ENCODE measurements around the gene EPS15. TPM values are rescaled to one million over a fixed set of nuclear protein-coding genes. Genes with fewer than 3 reads are reported as not detected.
"Not testable (repeated sequence)": the region's sequence is repeated elsewhere in the genome, so short reads cannot be mapped to it uniquely, and the experiment has no call there.

Gene EPS15
- total RNA-seq, 1 donor from 2014 or later = 86.2 TPM

DNA sequence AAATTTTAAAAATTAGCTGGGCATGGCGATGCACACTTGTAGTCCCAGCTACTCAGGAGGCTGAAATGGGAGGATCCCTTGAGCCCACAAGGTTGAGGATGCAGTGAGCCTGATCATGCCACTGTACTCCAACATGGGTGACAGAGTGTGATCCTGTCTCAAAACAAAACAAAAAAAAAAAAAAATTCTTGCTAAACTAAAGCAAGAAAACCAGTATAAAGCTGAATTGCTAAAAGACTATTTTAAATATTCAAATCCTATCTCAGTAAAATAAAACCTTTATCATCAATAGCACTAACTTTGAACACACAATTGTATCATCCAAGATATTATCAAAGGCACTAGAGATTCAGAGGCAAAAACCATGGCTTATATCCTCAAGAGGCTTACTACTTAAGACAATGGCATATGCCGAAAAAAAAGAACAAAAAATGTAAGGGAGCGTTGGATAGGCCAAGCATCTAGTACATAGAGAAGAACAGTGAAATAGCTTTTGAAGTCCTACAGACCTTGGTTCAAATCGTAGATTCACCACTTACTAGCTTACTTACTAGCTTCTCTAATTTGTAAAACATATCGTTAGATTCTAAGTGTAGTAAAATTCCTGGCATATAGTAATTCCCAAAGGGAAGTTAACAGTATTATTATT lies 3.6 kb downstream of the EPS15 start:
- DNase-seq (ENCODE audit: low spot score) = no peak

GRCh38 chr1:51514733-51515132 lies 4.3 kb downstream of the EPS15 start:
- no peak for DNase-seq (ENCODE audit: low spot score)

DNA sequence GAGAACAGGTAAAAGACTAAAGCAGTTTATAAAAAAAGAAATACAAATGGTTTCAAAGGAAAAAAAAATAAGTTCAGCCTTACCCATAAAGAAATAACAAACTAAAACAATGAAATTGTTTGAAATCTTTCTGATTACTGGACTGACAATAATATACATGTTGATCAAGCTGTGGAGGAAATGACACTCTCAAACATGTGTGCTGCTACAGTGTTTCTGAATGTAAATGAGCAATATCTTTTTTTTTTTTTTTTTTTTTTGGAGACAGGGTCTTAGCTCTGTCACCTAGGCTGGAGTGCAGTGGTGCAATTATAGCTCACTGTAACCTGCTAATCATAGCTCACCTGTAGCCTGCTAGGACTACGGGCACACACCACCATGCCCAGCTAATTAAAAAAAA lies 6.5 kb downstream of the EPS15 start:
- no peak for DNase-seq (ENCODE audit: low spot score)

DNA sequence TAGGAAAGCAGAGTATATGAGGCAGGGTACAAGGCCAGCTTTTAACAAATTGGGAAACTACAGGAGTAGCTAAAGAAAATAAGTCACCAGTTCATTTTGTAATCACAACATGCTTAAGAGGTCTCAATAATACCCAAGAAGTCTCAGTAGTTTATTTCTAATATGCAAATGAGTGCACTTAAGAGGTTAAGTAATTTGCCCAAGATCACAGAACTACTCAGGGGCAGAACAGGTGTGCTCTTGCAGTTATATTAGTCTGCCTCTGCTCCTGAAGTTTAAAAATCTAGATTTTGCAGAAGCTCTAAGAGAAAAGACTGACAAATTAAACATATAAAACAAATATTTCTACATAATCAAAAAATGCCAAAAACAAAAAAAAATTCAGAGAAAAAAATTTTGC lies 6.9 kb downstream of the EPS15 start:
- DNase-seq (ENCODE audit: low spot score) = no peak

DNA sequence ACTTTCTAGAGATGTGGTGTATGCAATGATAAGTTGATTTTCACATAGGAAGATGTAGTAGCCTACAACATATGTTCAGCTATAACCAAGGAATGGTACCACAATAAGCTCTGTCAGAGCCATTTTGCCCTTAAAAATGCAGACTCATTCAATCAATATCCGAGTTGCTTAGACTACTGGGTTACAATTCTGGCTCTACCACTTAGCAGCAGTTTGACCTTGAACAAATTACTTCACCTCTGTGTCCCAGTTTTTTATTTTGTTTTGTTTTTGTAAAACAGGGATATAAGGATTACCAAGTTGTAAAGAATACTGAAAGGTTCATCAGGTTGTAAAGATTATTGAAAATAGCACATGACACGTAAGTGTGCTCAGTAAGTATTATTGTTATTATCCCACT lies 9.3 kb downstream of the EPS15 start:
- no peak for DNase-seq (ENCODE audit: low spot score)

- DNase-seq (ENCODE audit: low spot score) = no peak
These were observed 12.5 kb downstream of the EPS15 start for GRCh38 chr1:51506537-51506936.

DNA sequence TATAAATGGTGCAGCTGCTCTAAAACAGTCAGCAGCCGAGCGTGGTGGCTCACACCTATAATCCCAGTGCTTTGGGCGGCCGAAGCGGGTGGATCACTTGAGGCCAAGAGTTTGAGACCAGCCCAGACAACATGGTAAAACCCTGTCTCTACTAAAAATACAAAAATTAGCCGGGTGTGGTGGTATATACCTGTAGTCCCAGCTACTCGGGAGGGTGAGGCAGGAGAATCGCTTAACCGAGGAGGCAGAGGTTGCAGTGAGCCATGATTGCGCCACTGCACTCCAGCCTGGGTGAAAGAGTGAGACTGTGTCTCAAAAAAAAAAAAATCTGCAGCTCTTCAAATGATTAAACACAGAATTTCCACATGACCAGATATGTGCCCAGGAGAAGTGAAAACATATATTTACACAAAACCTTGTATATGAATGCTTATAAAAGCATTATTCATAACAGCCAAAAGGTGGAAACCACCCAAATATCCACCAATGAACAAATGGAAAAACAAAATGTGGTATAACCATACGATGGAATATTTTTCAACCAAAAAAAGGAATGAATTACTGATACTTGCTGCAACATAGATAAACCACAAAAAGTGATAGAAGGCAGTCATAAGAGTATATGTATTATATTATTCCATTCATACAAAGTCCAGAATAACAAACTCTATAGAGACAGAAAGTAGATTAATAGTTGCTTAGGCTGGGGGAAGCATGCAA lies 14.1 kb downstream of the EPS15 start:
- DNase-seq (ENCODE audit: low spot score) = no peak

DNA sequence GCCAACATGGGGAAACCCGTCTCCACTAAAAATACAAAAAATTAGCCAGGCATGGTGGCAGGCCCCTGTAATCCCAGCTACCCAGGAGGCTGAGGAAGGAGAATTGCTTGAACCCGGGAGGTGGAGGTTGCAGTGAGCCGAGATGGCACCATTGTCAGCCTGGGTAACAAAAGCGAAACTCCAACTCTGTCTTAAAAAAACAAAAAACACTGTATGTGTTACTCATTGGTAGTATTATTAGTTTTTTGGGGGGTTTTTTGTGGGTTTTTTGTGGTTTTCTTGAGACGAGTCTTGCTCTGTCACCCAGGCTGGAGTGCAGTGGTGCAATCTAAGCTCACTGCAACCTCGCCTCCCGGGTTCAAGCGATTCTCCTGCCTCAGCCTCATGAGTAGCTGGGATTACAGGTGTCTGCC lies 17.8 kb downstream of the EPS15 start:
- not testable (repeated sequence) for DNase-seq (ENCODE audit: low spot score)

DNA sequence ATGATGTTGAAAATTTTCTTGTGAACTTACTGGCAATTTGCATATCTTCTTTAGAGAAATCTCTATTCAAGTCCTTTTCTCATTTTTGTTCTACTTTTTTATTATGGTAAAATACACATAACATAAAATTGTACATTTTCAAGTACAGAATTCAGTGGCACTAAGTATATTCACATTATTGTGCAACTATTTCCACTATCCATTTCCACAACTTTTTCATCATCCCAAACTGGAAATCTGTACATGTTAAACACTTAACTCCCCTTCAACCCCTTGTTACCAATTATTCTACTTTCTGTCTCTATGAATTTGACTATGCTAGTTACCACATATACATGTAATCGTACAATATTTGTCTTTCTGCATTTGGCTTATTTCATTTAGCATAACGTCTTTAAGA lies 19.4 kb downstream of the EPS15 start:
- DNase-seq (ENCODE audit: low spot score) = no peak

GRCh38 chr1:51498924-51499323 lies 20.1 kb downstream of the EPS15 start:
- no peak for DNase-seq (ENCODE audit: low spot score)

DNA sequence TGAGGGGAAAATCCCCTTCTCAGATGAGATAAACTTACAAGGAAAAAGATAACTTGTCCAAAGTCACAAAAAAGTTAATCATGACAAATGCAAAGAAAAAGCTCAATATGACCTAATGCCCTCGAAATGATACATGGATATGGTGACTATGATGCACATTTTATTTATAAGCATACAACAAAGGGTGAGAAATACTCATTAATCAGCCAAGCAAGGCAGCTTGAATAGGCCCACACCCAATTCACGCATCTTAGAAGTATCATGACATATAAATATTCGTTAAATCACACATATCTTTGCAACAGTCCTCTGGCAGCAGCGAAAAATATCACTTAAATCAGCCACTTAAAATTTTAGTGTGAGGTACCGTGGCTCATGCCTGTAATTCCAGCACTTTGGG lies 21.7 kb downstream of the EPS15 start:
- DNase-seq (ENCODE audit: low spot score) = no peak

DNA sequence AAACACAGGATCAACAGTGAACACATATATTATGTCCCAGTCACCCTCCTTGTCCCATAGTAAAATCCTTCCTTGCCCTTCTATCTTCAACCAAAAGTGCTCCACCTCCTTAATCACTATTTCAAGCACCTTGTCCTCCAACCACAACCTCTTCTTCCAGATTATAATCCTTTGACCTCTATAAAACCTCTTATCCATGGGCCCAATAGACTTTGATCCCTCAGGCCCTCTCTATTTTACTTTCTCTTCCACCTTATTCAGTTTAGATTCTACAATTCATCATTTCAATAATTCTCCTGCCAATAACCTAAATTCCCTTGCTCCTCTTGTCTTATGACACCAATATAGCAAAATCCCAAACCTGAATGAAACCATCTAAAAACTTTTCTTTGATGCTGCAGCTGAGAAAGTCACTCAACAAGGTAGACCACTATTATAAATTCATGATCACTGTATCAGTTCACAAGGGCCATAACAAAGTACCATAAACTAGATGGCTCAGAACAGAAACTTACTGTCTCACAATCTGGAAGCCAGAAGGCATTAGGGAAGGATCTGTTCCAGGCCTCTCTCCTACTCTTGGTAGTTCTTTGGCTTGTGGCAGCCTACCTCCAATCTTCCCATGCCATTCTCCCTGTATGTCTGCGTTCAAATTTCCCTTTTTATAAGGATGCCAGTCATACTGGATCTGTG lies 24.8 kb downstream of the EPS15 start:
- DNase-seq (ENCODE audit: low spot score) = no peak

DNA sequence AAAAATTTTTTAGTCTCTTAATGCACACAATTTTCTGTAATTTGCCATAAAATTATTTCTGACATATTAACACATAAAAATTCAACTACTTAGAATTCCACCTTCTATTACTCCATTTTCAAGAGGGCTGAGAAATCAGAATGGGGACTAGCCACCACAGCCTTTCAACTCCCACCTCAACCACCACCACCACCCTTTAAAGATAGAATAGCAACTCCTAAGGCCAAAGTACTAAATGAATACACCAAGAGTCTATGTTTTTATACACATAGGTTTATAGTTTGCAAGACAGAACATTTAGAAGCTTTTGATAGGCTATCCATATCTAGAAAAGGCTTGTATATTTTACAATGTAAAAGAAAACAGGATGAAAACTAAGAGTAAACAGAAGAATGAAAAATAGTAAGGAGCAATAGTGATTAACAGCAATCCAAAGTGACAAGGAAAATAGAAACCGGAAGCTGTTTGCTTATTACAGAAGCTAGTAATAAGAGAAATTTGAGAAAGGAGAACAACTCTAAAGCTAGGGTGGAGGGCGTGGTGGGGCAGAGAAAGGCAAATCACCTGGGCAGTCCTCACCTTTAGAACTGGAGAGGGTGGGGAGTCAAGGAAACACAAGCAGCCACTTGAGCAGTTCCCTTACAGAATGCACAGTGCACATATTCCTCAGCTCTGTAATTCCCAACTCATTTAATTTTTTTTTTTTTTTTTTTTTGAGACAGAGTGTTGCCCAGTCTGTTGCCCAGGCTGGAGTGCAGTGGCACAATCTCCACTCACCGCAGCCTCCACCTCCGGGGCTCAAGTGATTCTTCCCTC lies 27.7 kb downstream of the EPS15 start:
- DNase-seq (ENCODE audit: low spot score) = no peak

DNA sequence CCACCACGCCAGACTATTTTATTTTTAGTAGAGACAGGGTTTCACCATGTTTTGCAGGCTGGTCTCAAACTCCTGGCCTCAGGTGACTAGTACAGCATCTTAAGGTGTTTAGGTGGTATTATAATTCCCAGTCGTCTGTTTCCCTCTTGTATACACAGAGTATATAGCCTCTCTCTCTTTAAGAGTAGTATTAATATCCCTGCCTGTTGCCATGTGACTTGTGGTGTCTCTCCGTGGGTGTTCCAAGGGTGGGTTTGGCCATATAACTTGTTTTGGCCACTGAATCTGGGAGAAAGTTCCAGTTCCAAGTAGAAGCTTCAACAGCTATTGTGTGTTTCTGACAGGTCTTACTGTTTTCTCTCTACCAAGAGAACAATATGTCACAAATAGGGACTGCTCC lies 29.6 kb downstream of the EPS15 start:
- DNase-seq (ENCODE audit: low spot score) = no peak

GRCh38 chr1:51488372-51489050 lies 30.6 kb downstream of the EPS15 start:
- DNase-seq (ENCODE audit: low spot score) = no peak

DNA sequence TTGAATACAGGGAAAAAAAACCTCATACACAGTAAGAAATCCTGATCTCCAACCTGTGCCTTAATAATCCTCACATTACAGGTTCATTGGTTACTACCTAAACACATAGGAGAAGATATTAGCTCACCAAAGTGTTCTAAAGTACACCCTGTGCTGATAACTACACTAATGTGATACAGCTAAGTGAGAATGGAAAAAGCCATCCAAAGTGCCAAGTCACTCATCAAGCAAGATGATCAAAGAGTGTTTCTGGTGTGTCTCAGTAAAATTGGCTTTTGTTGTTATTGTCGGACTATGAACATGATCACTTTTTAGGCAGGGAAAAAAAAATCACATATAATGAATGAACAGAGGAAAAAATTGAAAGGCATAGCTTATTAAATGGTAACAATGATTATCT lies 31.4 kb downstream of the EPS15 start:
- DNase-seq (ENCODE audit: low spot score) = no peak

- no peak for DNase-seq (ENCODE audit: low spot score)
These were observed 34.5 kb downstream of the EPS15 start for GRCh38 chr1:51484591-51484990.

DNA sequence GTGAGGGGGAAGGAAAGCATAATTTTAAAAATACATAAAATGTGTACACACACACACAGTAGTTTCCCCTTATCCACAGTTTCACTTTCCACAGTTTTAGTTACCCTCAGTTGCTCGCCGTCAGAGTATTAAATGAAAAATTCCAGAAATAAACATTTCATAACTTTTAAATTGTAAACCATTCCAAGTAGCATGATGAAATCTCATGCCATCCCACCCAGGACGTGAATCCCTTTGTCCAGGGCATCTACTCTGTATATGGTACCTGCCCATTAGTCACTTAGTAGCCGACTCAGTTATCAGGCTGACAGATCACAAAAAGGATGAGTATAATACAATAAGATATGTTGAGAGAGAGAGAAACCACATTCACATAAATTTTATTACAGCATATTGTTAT lies 36.2 kb downstream of the EPS15 start:
- DNase-seq (ENCODE audit: low spot score) = no peak

DNA sequence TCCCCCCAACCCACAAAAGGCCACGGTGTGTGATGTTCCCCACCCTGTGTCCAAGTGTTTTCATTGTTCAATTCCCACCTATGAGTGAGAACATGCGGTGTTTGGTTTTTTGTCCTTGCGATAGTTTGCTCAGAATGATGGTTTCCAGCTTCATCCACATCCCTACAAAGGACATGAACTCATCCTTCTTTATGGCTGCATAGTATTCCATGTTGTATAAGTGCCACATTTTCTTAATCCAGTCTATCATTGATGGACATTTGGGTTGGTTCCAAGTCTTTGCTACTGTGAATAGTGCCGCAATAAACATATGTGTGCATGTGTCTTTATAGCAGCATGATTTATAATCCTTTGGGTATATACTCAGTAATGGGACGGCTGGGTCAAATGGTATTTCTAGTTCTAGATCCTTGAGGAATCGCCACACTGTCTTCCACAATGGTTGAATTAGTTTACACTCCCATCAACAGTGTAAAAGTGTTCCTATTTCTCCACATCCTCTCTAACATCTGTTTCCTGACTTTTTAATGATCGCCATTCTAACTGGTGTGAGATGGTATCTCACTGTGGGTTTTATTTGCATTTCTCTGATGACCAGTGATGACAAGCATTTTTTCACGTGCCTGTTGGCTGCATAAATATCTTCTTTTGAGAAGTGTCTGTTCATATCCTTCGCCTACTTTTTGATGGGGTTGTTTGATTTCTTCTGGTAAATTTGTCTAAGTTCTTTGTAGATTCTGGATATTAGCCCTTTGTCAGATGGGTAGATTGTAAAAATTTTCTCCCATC lies 44.0 kb downstream of the EPS15 start:
- not testable (repeated sequence) for DNase-seq (ENCODE audit: low spot score)

DNA sequence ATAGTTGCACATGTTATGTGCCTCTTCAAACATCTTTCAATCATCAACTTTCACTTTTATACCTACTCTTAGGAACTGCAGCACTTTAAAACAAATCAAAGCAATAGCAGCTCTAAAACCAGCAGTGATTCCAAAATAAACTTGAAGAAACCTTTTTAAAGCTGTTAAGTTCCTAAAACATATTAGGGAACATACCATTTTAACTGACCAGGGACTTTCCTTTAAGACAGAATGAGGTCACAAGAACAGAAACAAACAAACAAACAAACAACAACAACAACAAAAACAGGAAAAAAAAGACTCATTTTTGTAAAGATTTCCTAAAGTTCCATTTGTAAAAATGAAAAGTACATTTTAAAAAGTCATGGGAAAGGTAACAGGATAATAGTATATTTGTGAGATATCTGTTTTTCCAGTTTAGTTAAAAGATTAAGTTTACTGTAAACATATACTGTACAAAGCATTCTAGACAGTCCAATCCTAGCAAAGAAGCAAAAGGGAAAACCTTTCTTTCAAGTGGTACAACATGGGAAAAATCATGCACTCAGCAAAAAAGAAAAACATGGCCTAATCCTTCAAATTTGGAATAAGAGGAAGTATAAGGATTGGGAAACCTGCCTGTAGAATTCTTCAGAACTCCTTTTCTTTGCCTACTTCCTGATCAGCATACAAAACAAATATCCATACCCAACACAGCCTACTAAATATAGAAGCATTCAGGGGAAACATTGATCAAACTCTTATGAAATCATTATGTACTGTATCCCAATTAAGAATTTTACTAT lies 45.5 kb downstream of the EPS15 start:
- DNase-seq (ENCODE audit: low spot score) = no peak
